T-helper 2 cell treated with Interferon-gamma antibody and Interleukin-4, amounts not matched to agents 5 μg/mL and 100 μg/mL, for 36 hours (primary cell): ENCODE data around the gene RHOD.
A peak's percentile ranks its signal among the peaks of the same experiment; 100 is the strongest.

Experiments used
- DNase-seq: peaks from one replicate; pipeline ENCODE4 v3.0.0; 2021; ENCODE audit warnings: low spot score
- H3K27ac Mint-ChIP-seq: one replicate; pipeline ENCODE4 v1.8.0; 2021; ENCODE audit warnings: mild to moderate bottlenecking, mixed read lengths
- H3K27me3 Mint-ChIP-seq: one replicate; pipeline ENCODE4 v1.8.0; 2021; ENCODE audit warnings: low read depth, mixed read lengths
- H3K36me3 Mint-ChIP-seq: one replicate; pipeline ENCODE4 v1.8.0; 2021; ENCODE audit warnings: low read depth, mixed read lengths
- H3K4me1 Mint-ChIP-seq: one replicate; pipeline ENCODE4 v1.8.0; 2021; ENCODE audit warnings: low read depth, mixed read lengths
- H3K4me3 Mint-ChIP-seq: one replicate; pipeline ENCODE4 v1.8.0; 2022; ENCODE audit warnings: mild to moderate bottlenecking, moderate library complexity, mixed read lengths
- H3K9me3 Mint-ChIP-seq: one replicate; pipeline ENCODE4 v1.8.0; 2021; ENCODE audit warnings: mixed read lengths

RHOD gene

GRCh38 chr11:67062526-67063373 lies 6.1 kb downstream of the RHOD start:
- no peaks in the 10 kb centered on the region for H3K9me3 Mint-ChIP-seq
- no peak overlapping the region for H3K27ac Mint-ChIP-seq
- no peaks in the 10 kb centered on the region for H3K27me3 Mint-ChIP-seq
- no peaks in the 10 kb centered on the region for H3K36me3 Mint-ChIP-seq
- H3K4me3 Mint-ChIP-seq: no peak overlapping the region
- H3K4me1 Mint-ChIP-seq: no peaks in the 10 kb centered on the region
- DNase-seq: no peak

- H3K27me3 Mint-ChIP-seq: peaks cover 8% of the 10 kb centered on the region
- H3K4me3 Mint-ChIP-seq: no peak overlapping the region
Observed at GRCh38 chr11:67066333-67066709, 9.7 kb downstream of the RHOD start.

GRCh38 chr11:67071420-67072284 lies 15.0 kb downstream of the RHOD start:
- Mint-ChIP-seq H3K9me3 (no peaks in the 10 kb centered on the region), H3K36me3 (no peaks in the 10 kb centered on the region), H3K27ac (no peak overlapping the region), H3K27me3 (peaks cover 8% of the 10 kb centered on the region), H3K4me3 (peak overlapping the region; percentile 57), H3K4me1 (no peaks in the 10 kb centered on the region)
- DNase-seq: peak; percentile 77

More at GRCh38 chr11:67066333-67066709, 9.7 kb downstream of the RHOD start:
- no peak for DNase-seq
- no peak overlapping the region for H3K27ac Mint-ChIP-seq
- no peaks in the 10 kb centered on the region for H3K9me3 Mint-ChIP-seq
- H3K4me1 Mint-ChIP-seq: no peaks in the 10 kb centered on the region
- no peaks in the 10 kb centered on the region for H3K36me3 Mint-ChIP-seq

GRCh38 chr11:67072295-67072694 lies 15.6 kb downstream of the RHOD start:
- Mint-ChIP-seq H3K4me3 (no peak overlapping the region), H3K9me3 (no peaks in the 10 kb centered on the region), H3K27me3 (peaks cover 8% of the 10 kb centered on the region), H3K27ac (no peak overlapping the region), H3K36me3 (no peaks in the 10 kb centered on the region), H3K4me1 (no peaks in the 10 kb centered on the region)
- DNase-seq: no peak

- Mint-ChIP-seq H3K9me3 (no peaks in the 10 kb centered on the region), H3K27ac (no peak overlapping the region), H3K4me1 (no peaks in the 10 kb centered on the region), H3K36me3 (no peaks in the 10 kb centered on the region), H3K4me3 (no peak overlapping the region), H3K27me3 (peaks cover 8% of the 10 kb centered on the region)
- no peak for DNase-seq
Observed at GRCh38 chr11:67073908-67074307, 17.3 kb downstream of the RHOD start.

- Mint-ChIP-seq H3K4me1 (no peaks in the 10 kb centered on the region), H3K36me3 (no peaks in the 10 kb centered on the region), H3K4me3 (no peak overlapping the region), H3K27me3 (no peaks in the 10 kb centered on the region), H3K27ac (no peak overlapping the region), H3K9me3 (no peaks in the 10 kb centered on the region)
- no peak for DNase-seq
Observed at GRCh38 chr11:67076202-67076601, 19.6 kb downstream of the RHOD start.

GRCh38 chr11:67079065-67079705 lies 22.5 kb downstream of the RHOD start:
- Mint-ChIP-seq H3K27me3 (no peaks in the 10 kb centered on the region), H3K4me1 (peaks cover 9% of the 10 kb centered on the region), H3K9me3 (no peaks in the 10 kb centered on the region), H3K4me3 (no peak overlapping the region), H3K36me3 (no peaks in the 10 kb centered on the region), H3K27ac (no peak overlapping the region)
- DNase-seq: no peak

- Mint-ChIP-seq H3K27ac (no peak overlapping the region), H3K9me3 (no peaks in the 10 kb centered on the region), H3K4me3 (no peak overlapping the region), H3K4me1 (peaks cover 9% of the 10 kb centered on the region), H3K36me3 (no peaks in the 10 kb centered on the region), H3K27me3 (no peaks in the 10 kb centered on the region)
- DNase-seq: no peak
Observed at GRCh38 chr11:67082071-67082791, 25.6 kb downstream of the RHOD start.

GRCh38 chr11:67083786-67084366 lies 27.2 kb downstream of the RHOD start:
- Mint-ChIP-seq H3K9me3 (no peaks in the 10 kb centered on the region), H3K27ac (no peak overlapping the region), H3K27me3 (no peaks in the 10 kb centered on the region), H3K4me1 (peaks cover 9% of the 10 kb centered on the region), H3K4me3 (no peak overlapping the region), H3K36me3 (no peaks in the 10 kb centered on the region)
- no peak for DNase-seq

- H3K27ac Mint-ChIP-seq: no peak overlapping the region
- H3K4me3 Mint-ChIP-seq: no peak overlapping the region
- H3K4me1 Mint-ChIP-seq: peaks cover 9% of the 10 kb centered on the region
- no peaks in the 10 kb centered on the region for H3K27me3 Mint-ChIP-seq
- no peak for DNase-seq
- no peaks in the 10 kb centered on the region for H3K36me3 Mint-ChIP-seq
- H3K9me3 Mint-ChIP-seq: no peaks in the 10 kb centered on the region
Observed at GRCh38 chr11:67085617-67086016, 29.0 kb downstream of the RHOD start.

- Mint-ChIP-seq H3K36me3 (no peaks in the 10 kb centered on the region), H3K4me1 (no peaks in the 10 kb centered on the region), H3K27ac (no peak overlapping the region), H3K27me3 (no peaks in the 10 kb centered on the region), H3K9me3 (no peaks in the 10 kb centered on the region), H3K4me3 (no peak overlapping the region)
- DNase-seq: no peak
Observed at GRCh38 chr11:67090717-67091116, 34.1 kb downstream of the RHOD start.

- no peak overlapping the region for H3K4me3 Mint-ChIP-seq
- no peak for DNase-seq
- H3K27me3 Mint-ChIP-seq: no peaks in the 10 kb centered on the region
- no peaks in the 10 kb centered on the region for H3K36me3 Mint-ChIP-seq
- no peak overlapping the region for H3K27ac Mint-ChIP-seq
- H3K4me1 Mint-ChIP-seq: peaks cover 10% of the 10 kb centered on the region
- H3K9me3 Mint-ChIP-seq: no peaks in the 10 kb centered on the region
Observed at GRCh38 chr11:67095214-67095507, 38.5 kb downstream of the RHOD start.

- H3K27ac Mint-ChIP-seq: no peak overlapping the region
- H3K4me3 Mint-ChIP-seq: no peak overlapping the region
- H3K4me1 Mint-ChIP-seq: peaks cover 18% of the 10 kb centered on the region
- DNase-seq: no peak
- H3K9me3 Mint-ChIP-seq: no peaks in the 10 kb centered on the region
- no peaks in the 10 kb centered on the region for H3K36me3 Mint-ChIP-seq
- H3K27me3 Mint-ChIP-seq: no peaks in the 10 kb centered on the region
Observed at GRCh38 chr11:67098799-67099429, 42.3 kb downstream of the RHOD start.
